Measurements from ENCODE around the gene DMC1. TPM values are rescaled to one million over a fixed set of nuclear protein-coding genes. Genes with fewer than 3 reads are reported as not detected.

DMC1 gene
- total RNA-seq, 4 donors from 2014 or later, result 0.22 to 3.5 (median 0.49) TPM; not detected in 1

- intact Hi-C loops (cut with DNase I; ENCODE audit: low total_unique reads), result no loop called here
- DNase-seq (ENCODE audit: low spot score in 2 of 2), result no peak
- no peak overlapping the region for H3K4me3 ChIP-seq (ENCODE audit: low read depth, poor library complexity, severe bottlenecking)
- WGBS, 2 donors, result 50 to 60% methylated on average over 1 of the region's 1 CpG
- TF ChIP-seq POLR2A (IDR thresholded peaks at IDR 0.05), result no peak
- TF ChIP-seq, protein P1, sequence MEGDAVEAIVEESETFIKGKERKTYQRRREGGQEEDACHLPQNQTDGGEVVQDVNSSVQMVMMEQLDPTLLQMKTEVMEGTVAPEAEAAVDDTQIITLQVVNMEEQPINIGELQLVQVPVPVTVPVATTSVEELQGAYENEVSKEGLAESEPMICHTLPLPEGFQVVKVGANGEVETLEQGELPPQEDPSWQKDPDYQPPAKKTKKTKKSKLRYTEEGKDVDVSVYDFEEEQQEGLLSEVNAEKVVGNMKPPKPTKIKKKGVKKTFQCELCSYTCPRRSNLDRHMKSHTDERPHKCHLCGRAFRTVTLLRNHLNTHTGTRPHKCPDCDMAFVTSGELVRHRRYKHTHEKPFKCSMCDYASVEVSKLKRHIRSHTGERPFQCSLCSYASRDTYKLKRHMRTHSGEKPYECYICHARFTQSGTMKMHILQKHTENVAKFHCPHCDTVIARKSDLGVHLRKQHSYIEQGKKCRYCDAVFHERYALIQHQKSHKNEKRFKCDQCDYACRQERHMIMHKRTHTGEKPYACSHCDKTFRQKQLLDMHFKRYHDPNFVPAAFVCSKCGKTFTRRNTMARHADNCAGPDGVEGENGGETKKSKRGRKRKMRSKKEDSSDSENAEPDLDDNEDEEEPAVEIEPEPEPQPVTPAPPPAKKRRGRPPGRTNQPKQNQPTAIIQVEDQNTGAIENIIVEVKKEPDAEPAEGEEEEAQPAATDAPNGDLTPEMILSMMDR (IDR thresholded peaks at IDR 0.05), result no peak
These were observed 79.1 kb downstream of the DMC1 start for GRCh38 chr22:38490915-38491314.

DNA sequence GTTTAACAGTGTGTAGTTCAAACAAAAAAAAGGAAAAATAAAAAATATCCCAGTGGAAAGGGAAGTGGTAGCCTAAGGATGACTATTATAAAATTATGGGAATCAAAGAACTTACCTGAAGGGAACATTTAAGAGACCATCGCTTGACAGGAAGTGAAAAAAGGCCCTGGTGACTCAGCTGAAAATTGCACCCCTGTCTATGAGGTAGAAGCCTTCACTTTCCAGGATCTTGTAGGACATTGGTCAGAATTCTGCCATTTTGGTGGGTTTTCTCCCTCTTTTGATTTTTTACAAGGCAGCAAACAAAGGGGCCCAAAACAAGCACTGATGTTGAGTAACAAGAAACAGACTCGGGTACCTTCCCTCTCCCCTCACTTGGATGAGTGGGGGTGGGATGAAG lies 79.5 kb downstream of the DMC1 start:
- no peak for TF ChIP-seq POLR2A (IDR thresholded peaks at IDR 0.05)
- TF ChIP-seq, protein P1 (IDR thresholded peaks at IDR 0.05), result no peak
- H3K4me3 ChIP-seq (ENCODE audit: low read depth, poor library complexity, severe bottlenecking), result no peak overlapping the region
- intact Hi-C loops (cut with DNase I; ENCODE audit: low total_unique reads), result no loop called here
- 59 to 77% methylated on average over 2 of the region's 2 CpGs for WGBS, 2 donors
- no peak for DNase-seq (ENCODE audit: low spot score in 2 of 2)

DNA sequence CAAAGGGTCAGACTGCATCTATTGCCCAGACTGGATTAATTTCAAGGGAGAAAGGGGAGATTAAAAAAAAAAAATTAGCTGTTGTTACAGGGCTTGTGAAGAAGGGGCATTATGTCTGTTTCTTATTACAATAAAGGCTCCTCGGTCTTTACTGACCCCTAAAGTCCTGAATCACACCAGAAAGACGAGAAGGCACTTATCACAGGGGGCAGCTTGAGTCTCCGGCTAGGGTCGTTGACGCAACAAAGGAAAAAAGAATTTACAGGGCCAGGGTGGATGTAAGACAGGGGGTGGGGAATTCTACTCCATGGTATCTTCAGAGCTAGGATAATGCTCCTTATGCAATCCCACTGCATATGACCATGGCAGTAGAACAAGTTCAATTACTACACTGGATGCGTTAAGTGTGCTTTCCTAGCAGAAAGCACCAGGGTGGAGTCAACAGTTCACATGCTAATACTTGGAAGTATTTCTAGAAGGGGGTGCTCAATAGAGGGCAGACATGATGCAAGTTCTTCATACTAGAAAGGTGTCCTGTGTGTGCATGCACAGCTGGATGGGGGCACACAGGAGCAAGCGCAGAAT lies 80.3 kb downstream of the DMC1 start:
- H3K4me3 ChIP-seq (ENCODE audit: low read depth, poor library complexity, severe bottlenecking), result no peak overlapping the region
- intact Hi-C loops (cut with DNase I; ENCODE audit: low total_unique reads), result no loop called here
- no peak for DNase-seq (ENCODE audit: low spot score in 2 of 2)
- no peak for TF ChIP-seq POLR2A (IDR thresholded peaks at IDR 0.05)
- TF ChIP-seq, protein P1 (IDR thresholded peaks at IDR 0.05), result no peak
- WGBS, 2 donors, result 78% methylated on average over 7 of the region's 7 CpGs

- TF ChIP-seq, protein P1 (IDR thresholded peaks at IDR 0.05), result no peak
- no peak for TF ChIP-seq POLR2A (IDR thresholded peaks at IDR 0.05)
- WGBS, 2 donors, result 93 to 94% methylated on average over 17 of the region's 17 CpGs
- no peak for DNase-seq (ENCODE audit: low spot score in 2 of 2)
- H3K4me3 ChIP-seq (ENCODE audit: low read depth, poor library complexity, severe bottlenecking), result no peak overlapping the region
- intact Hi-C loops (cut with DNase I; ENCODE audit: low total_unique reads), result no loop called here
These were observed 80.8 kb downstream of the DMC1 start for GRCh38 chr22:38489142-38489541.

DNA sequence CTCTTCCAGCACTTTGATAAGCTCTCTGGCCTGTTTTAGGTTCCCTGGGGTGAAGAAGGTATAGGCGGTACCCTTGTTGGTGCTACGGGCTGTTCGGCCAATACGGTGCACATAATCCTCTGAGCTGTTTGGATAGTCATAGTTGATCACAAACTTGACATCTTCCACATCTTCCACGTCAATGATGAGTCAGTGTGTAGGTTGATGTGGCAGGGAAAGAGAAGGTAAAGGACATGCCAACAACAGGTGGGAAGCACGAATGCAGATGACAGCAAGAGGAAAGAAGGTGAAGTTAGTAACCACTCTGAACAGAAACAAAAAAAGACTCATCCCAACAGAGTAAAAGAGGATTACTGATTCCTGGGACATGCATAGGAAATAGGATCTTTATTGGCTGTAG lies 82.0 kb downstream of the DMC1 start:
- no peak for DNase-seq (ENCODE audit: low spot score in 2 of 2)
- no peak for TF ChIP-seq POLR2A (IDR thresholded peaks at IDR 0.05)
- TF ChIP-seq, protein P1 (IDR thresholded peaks at IDR 0.05), result no peak
- no peak overlapping the region for H3K4me3 ChIP-seq (ENCODE audit: low read depth, poor library complexity, severe bottlenecking)
- intact Hi-C loops (cut with DNase I; ENCODE audit: low total_unique reads), result no loop called here
- 80 to 81% methylated on average over 6 of the region's 6 CpGs for whole genome bisulfite sequencing, 2 donors

DNA sequence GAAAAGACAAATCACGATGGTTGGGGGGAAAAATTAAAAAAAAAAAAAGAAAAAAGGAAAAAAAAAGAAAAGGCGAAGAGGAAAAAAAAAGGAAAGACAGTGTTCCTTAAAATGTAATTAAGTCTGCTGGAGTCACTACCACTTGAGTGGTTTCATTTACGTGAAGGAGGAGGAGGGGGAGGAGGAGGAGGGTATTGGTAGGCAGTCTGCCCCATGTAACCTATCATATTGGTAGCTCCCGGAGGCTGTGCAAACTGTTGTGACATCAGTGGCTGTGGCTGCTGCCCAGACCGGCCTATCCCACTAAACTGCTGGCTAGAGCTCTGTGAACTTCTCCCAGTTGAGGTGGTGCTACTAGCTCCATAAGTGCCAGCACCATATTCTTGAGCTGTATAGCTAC lies 84.2 kb downstream of the DMC1 start:
- DNase-seq (ENCODE audit: low spot score in 2 of 2), result no peak
- intact Hi-C loops (cut with DNase I; ENCODE audit: low total_unique reads), result no loop called here
- WGBS, 2 donors, result 60 to 66% methylated on average over 5 of the region's 5 CpGs

More for the DNA sequence above, 84.2 kb downstream of the DMC1 start:
- TF ChIP-seq POLR2A (IDR thresholded peaks at IDR 0.05), result no peak
- TF ChIP-seq, protein P1 (IDR thresholded peaks at IDR 0.05), result no peak
- no peak overlapping the region for H3K4me3 ChIP-seq (ENCODE audit: low read depth, poor library complexity, severe bottlenecking)

Data from lower leg skin (tissue), 4 donors.